Measurements from ENCODE around the gene MPRIP.
A peak's percentile ranks its signal among the peaks of the same experiment; 100 is the strongest.

The MPRIP gene

DNA sequence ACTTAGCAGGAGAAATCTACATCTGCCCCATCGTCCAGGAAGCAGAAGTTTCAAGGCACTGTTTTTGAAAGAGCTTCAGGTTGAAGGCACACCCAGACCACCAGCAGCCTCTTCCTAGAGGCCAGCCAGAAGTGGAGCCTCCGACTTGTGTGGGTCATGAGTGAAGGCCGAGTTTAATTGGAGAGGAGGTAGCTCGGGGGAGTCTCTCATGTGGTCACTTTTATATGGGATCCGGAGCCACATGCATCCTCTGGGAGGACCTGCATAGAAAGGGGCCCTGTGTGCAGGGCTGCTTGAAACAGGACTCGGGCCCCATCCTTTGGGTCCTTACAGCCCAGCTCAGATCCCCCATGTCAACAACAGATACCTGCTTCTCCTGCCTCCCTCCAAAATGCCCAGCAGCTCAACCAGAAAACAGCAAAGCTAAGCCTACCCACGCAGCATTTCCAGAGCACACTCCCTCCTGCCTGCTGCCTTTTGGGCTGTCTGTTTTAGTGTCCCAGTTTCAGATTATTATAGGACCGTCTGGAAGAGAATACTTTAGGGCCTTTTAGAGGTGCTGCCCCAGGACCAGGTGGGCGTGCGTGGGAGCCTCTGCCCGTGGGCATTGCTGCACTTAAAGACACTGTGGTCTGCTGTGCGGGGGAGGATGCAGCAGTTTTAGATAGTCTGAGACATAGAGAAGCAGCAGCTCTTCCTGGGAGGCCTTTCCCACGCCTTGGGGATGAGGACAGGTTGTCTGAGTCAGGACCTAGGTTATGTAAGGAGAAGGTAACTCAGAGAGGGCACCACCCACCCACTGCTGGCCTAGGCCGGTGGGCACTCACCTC, 29.5 kb downstream of the MPRIP start:
- no peak for TF ChIP-seq CTCF (IDR thresholded peaks at IDR 0.05; ENCODE audit: low read depth, low read length, missing control alignments)
- Histone ChIP-seq H3K36me3 (replicated peaks) (peaks cover 16% of the 10 kb centered on the region), H3K27ac (no peak overlapping the region), H3K27me3 (replicated peaks) (no peaks in the 10 kb centered on the region), H3K4me3 (ENCODE audit: low read depth, low read length) (no peak overlapping the region)
- no peak for DNase-seq
- in situ Hi-C loops (cut with HindIII; ENCODE audit: low pct_ligation_motif_present, low sequenced_read_pairs): no loop called here

- Histone ChIP-seq H3K4me3 (ENCODE audit: low read depth, low read length) (no peak overlapping the region), H3K36me3 (replicated peaks) (peaks cover 22% of the 10 kb centered on the region), H3K27me3 (replicated peaks) (no peaks in the 10 kb centered on the region), H3K27ac (no peak overlapping the region)
- in situ Hi-C loops (cut with HindIII; ENCODE audit: low pct_ligation_motif_present, low sequenced_read_pairs): no loop called here
- TF ChIP-seq CTCF (IDR thresholded peaks at IDR 0.05; ENCODE audit: low read depth, low read length, missing control alignments): no peak
- DNase-seq: no peak
Measured at GRCh38 chr17:17072546-17072945, 30.3 kb downstream of the MPRIP start.

GRCh38 chr17:17073030-17073564, 30.8 kb downstream of the MPRIP start:
- H3K27ac ChIP-seq: no peak overlapping the region
- H3K36me3 ChIP-seq (replicated peaks): peaks cover 26% of the 10 kb centered on the region
- H3K4me3 ChIP-seq (ENCODE audit: low read depth, low read length): no peak overlapping the region
- in situ Hi-C loops (cut with HindIII; ENCODE audit: low pct_ligation_motif_present, low sequenced_read_pairs): no loop called here
- TF ChIP-seq CTCF (IDR thresholded peaks at IDR 0.05; ENCODE audit: low read depth, low read length, missing control alignments): no peak
- DNase-seq: no peak
- no peaks in the 10 kb centered on the region for H3K27me3 ChIP-seq (replicated peaks)

- peak overlapping the region; percentile 87 for H3K27ac ChIP-seq
- H3K36me3 ChIP-seq (replicated peaks): peaks cover 33% of the 10 kb centered on the region
- in situ Hi-C loops (cut with HindIII; ENCODE audit: low pct_ligation_motif_present, low sequenced_read_pairs): no loop called here
Measured at GRCh38 chr17:17073581-17074403, 31.5 kb downstream of the MPRIP start.

More at GRCh38 chr17:17073581-17074403, 31.5 kb downstream of the MPRIP start:
- peak; percentile 34 for DNase-seq
- no peaks in the 10 kb centered on the region for H3K27me3 ChIP-seq (replicated peaks)
- no peak overlapping the region for H3K4me3 ChIP-seq (ENCODE audit: low read depth, low read length)
- TF ChIP-seq CTCF (IDR thresholded peaks at IDR 0.05; ENCODE audit: low read depth, low read length, missing control alignments): no peak
